ENCODE results near the gene BUD31.

- TF ChIP-seq CTCF (IDR thresholded peaks at IDR 0.05; ENCODE audit: low read depth, low read length, poor library complexity, severe bottlenecking) (no peak), EZH2phosphoT487 (IDR thresholded peaks at IDR 0.05; ENCODE audit: borderline replicate concordance, low read length) (no peak)
Measured at GRCh38 chr7:99456288-99456687, 47.5 kb downstream of the BUD31 start.
